ENCODE results near the gene GABRR3.

The GABRR3 gene

GRCh38 chr3:97942801-97943546 is 92.1 kb downstream of the GABRR3 start:
- CTCF ChIA-PET: interaction anchor here (1.2 to 1.9 kb wide), 3 partner anchors 8 to 149 kb away, joined by 3 to 5 read pairs (median 4); no protein-coding TSS in a partner anchor

GRCh38 chr3:97940034-97940433 is 95.1 kb downstream of the GABRR3 start:
- POLR2A ChIA-PET: no interaction called here
- CTCF ChIA-PET: interaction anchor here (0.5 to 1.4 kb wide), 2 partner anchors 15 to 137 kb away, joined by 3 read pairs; no protein-coding TSS in a partner anchor
- no peak for DNase-seq (ENCODE audit: low read depth, low spot score)
- no peak overlapping the region for H3K4me3 ChIP-seq (ENCODE audit: low read depth, low read length)
- no peak for TF ChIP-seq CTCF (IDR thresholded peaks at IDR 0.05; ENCODE audit: insufficient read depth, low read length, missing control alignments)

More at GRCh38 chr3:97942801-97943546, 92.1 kb downstream of the GABRR3 start:
- no peak for DNase-seq (ENCODE audit: low read depth, low spot score)
- TF ChIP-seq CTCF (IDR thresholded peaks at IDR 0.05; ENCODE audit: insufficient read depth, low read length, missing control alignments): no peak
- no peak overlapping the region for H3K4me3 ChIP-seq (ENCODE audit: low read depth, low read length)
- POLR2A ChIA-PET: no interaction called here

GRCh38 chr3:97939401-97939800 is 95.7 kb downstream of the GABRR3 start:
- CTCF ChIA-PET: interaction anchor here (0.5 to 1.4 kb wide), 2 partner anchors 14 to 136 kb away, joined by 3 read pairs; no protein-coding TSS in a partner anchor
- no peak for TF ChIP-seq CTCF (IDR thresholded peaks at IDR 0.05; ENCODE audit: insufficient read depth, low read length, missing control alignments)

GRCh38 chr3:97938444-97938843 is 96.7 kb downstream of the GABRR3 start:
- POLR2A ChIA-PET: no interaction called here
- CTCF ChIA-PET: interaction anchor here (0.6 kb wide), 1 partner anchor 106 kb away, joined by 3 read pairs; no protein-coding TSS in a partner anchor
- TF ChIP-seq CTCF (IDR thresholded peaks at IDR 0.05; ENCODE audit: insufficient read depth, low read length, missing control alignments): no peak
- no peak for DNase-seq (ENCODE audit: low read depth, low spot score)
- no peak overlapping the region for H3K4me3 ChIP-seq (ENCODE audit: low read depth, low read length)

More at GRCh38 chr3:97939401-97939800, 95.7 kb downstream of the GABRR3 start:
- no peak for DNase-seq (ENCODE audit: low read depth, low spot score)
- POLR2A ChIA-PET: no interaction called here
- no peak overlapping the region for H3K4me3 ChIP-seq (ENCODE audit: low read depth, low read length)

- no peak overlapping the region for H3K4me3 ChIP-seq (ENCODE audit: low read depth, low read length)
- no peak for DNase-seq (ENCODE audit: low read depth, low spot score)
- CTCF ChIA-PET: no interaction called here
- TF ChIP-seq CTCF (IDR thresholded peaks at IDR 0.05; ENCODE audit: insufficient read depth, low read length, missing control alignments): no peak
- POLR2A ChIA-PET: no interaction called here
Observed at GRCh38 chr3:97937205-97937604, 97.9 kb downstream of the GABRR3 start.

GRCh38 chr3:97935842-97936241 is 99.3 kb downstream of the GABRR3 start:
- CTCF ChIA-PET: no interaction called here
- no peak overlapping the region for H3K4me3 ChIP-seq (ENCODE audit: low read depth, low read length)
- no peak for TF ChIP-seq CTCF (IDR thresholded peaks at IDR 0.05; ENCODE audit: insufficient read depth, low read length, missing control alignments)
- POLR2A ChIA-PET: no interaction called here
- DNase-seq (ENCODE audit: low read depth, low spot score): no peak

Measured in AG04449 (cell line).